Measurements from ENCODE around the gene PDLIM4. TPM values are rescaled to one million over a fixed set of nuclear protein-coding genes. Genes with fewer than 3 reads are reported as not detected.

Gene PDLIM4
- polyA plus RNA-seq, 2 of the 4 experiments (the other 2 are of a cell fraction) = 0.09 TPM; not detected in 1

GRCh38 chr5:132239776-132240175 lies 17.7 kb upstream of the PDLIM4 start (continued):
- no peak for TF ChIP-seq RCOR1 (IDR thresholded peaks at IDR 0.05; ENCODE audit: low read depth, low read length)
- TF ChIP-seq JUN (IDR thresholded peaks at IDR 0.05) = no peak
- no peak for TF ChIP-seq NR3C1 (IDR thresholded peaks at IDR 0.05)

DNA sequence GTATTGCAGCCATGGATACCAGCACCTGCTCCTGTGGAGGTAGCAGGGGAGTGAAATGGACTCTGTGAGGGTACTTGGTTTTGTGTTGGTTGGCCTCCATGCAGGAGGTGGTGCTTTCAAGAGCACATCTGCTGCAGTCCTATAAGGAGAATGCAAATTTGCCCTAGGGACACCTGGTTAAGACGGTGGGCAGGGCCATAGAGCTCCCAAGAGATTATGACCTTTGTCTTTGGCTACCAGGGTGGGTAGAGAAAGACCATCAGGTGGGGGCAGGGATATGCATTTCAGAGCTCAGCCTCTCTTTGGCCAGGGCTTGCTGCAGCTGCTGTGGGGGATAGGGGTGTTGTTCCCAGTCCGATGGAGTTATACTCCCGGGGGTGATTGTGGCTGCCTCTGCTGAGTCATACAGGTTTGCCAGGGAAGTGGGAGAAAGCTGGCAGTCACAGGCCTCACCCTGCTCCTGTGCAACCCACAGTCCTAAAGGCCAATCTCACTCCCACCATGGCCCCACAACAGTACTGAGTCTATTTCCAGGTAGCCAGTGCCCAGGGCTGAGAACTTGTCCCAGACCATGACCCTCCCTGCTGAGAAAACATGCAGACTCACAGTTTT lies 14.0 kb upstream of the PDLIM4 start:
- POLR2A ChIA-PET = no interaction called here
- no peak overlapping the region for H3K4me3 ChIP-seq
- no peak overlapping the region for H3K4me2 ChIP-seq
- H3K27ac ChIP-seq = no peak overlapping the region
- FAIRE-seq (no peak), ATAC-seq (no peak), DNase-seq (ENCODE audit: low read depth in 1 of 2, low spot score in 1 of 2) (no peak)
- TF ChIP-seq RNF2 (IDR thresholded peaks at IDR 0.05; ENCODE audit: borderline replicate concordance, low read depth) (no peak), PBX3 (IDR thresholded peaks at IDR 0.05) (no peak), ESRRA (IDR thresholded peaks at IDR 0.05; ENCODE audit: borderline replicate concordance, low read length) (no peak), KDM1A (IDR thresholded peaks at IDR 0.05; ENCODE audit: low read depth) (no peak), TFCP2L1 (CRISPR knock-in tag; IDR thresholded peaks at IDR 0.05) (no peak), MAFK (IDR thresholded peaks at IDR 0.05; ENCODE audit: partially characterized antibody) (no peak), HOXB5 (CRISPR knock-in tag; IDR thresholded peaks at IDR 0.05) (no peak), FOSL2 (IDR thresholded peaks at IDR 0.05) (no peak), FOSL2 (CRISPR knock-in tag; IDR thresholded peaks at IDR 0.05) (no peak), E2F6 (IDR thresholded peaks at IDR 0.05; ENCODE audit: borderline replicate concordance, low read depth) (no peak), SMC3 (IDR thresholded peaks at IDR 0.05) (no peak), JUN (IDR thresholded peaks at IDR 0.05) (no peak), NR3C1 (IDR thresholded peaks at IDR 0.05) (no peak), EHMT2 (IDR thresholded peaks at IDR 0.05; ENCODE audit: low read depth) (no peak), TP53 (CRISPR knock-in tag; IDR thresholded peaks at IDR 0.05) (no peak), BHLHE40 (IDR thresholded peaks at IDR 0.05; ENCODE audit: low read depth, low read length) (no peak), ATOH8 (CRISPR knock-in tag; IDR thresholded peaks at IDR 0.05; ENCODE audit: low read depth) (no peak), ZSCAN20 (CRISPR knock-in tag; IDR thresholded peaks at IDR 0.05) (no peak), POLR2A (IDR thresholded peaks at IDR 0.05; ENCODE audit: low read length) (no peak)
- TF ChIP-seq, protein P1, sequence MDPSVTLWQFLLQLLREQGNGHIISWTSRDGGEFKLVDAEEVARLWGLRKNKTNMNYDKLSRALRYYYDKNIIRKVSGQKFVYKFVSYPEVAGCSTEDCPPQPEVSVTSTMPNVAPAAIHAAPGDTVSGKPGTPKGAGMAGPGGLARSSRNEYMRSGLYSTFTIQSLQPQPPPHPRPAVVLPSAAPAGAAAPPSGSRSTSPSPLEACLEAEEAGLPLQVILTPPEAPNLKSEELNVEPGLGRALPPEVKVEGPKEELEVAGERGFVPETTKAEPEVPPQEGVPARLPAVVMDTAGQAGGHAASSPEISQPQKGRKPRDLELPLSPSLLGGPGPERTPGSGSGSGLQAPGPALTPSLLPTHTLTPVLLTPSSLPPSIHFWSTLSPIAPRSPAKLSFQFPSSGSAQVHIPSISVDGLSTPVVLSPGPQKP (IDR thresholded peaks at IDR 0.05; ENCODE audit: low read depth, low read length) = no peak
- TF ChIP-seq, protein P2, sequence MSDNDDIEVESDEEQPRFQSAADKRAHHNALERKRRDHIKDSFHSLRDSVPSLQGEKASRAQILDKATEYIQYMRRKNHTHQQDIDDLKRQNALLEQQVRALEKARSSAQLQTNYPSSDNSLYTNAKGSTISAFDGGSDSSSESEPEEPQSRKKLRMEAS (IDR thresholded peaks at IDR 0.05) = no peak
- 13% methylated on average over 3 of the region's 3 CpGs for WGBS (ENCODE audit: missing lambda C conversion rate)
- CTCF ChIA-PET = interaction anchor here (1.9 kb wide), 1 partner anchor 29 kb away, joined by 5 read pairs; no protein-coding TSS in a partner anchor
- peaks cover 44% of the 10 kb centered on the region for H3K9me3 ChIP-seq
- H3K4me1 ChIP-seq = no peaks in the 10 kb centered on the region

DNA sequence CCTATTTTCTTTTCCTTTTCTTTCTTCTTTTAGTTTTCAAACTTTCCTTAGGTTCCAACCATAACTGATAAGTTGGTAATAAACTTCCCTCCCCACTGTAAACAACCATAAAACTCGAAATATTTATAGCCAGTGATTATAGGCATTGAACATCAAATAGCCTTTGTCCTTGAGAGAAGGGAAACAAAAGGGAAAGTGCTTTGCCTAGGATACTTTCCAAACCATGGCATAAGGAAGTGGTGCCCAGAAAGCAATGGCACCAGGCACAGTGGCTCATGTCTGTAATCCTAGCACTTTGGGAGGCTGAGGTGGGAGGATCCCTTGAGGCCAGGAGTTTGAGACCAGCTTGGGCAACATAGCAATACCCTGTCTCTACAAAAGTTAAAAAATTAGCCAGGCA lies 11.9 kb upstream of the PDLIM4 start:
- TF ChIP-seq ESRRA (IDR thresholded peaks at IDR 0.05; ENCODE audit: borderline replicate concordance, low read length) (no peak), REST (IDR thresholded peaks at IDR 0.05) (no peak), MAZ (IDR thresholded peaks at IDR 0.05; ENCODE audit: borderline replicate concordance, low read depth, low read length) (no peak), RNF2 (IDR thresholded peaks at IDR 0.05; ENCODE audit: borderline replicate concordance, low read depth) (no peak), TFCP2L1 (CRISPR knock-in tag; IDR thresholded peaks at IDR 0.05) (no peak), POLR2A (IDR thresholded peaks at IDR 0.05; ENCODE audit: low read length) (no peak), NFE2L2 (conservative IDR thresholded peaks at IDR 0.05; ENCODE audit: low read length) (no peak)
- TF ChIP-seq, protein P2 (IDR thresholded peaks at IDR 0.05) = no peak
- TF ChIP-seq, protein P3, sequence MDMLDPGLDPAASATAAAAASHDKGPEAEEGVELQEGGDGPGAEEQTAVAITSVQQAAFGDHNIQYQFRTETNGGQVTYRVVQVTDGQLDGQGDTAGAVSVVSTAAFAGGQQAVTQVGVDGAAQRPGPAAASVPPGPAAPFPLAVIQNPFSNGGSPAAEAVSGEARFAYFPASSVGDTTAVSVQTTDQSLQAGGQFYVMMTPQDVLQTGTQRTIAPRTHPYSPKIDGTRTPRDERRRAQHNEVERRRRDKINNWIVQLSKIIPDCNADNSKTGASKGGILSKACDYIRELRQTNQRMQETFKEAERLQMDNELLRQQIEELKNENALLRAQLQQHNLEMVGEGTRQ (IDR thresholded peaks at IDR 0.05) = no peak
- no peak for FAIRE-seq
- ChIA-PET CTCF (interaction anchor here (1.2 kb wide), 1 partner anchor 18 kb away, joined by 3 read pairs; no protein-coding TSS in a partner anchor), POLR2A (no interaction called here)
- 10% methylated on average over 1 of the region's 1 CpG for WGBS (ENCODE audit: missing lambda C conversion rate)
- Histone ChIP-seq H3K9me3 (peaks cover 44% of the 10 kb centered on the region), H3K4me3 (no peak overlapping the region), H3K4me1 (no peaks in the 10 kb centered on the region), H3K27ac (no peak overlapping the region), H3K4me2 (no peak overlapping the region)
- no peak for DNase-seq (ENCODE audit: low read depth in 1 of 2, low spot score in 1 of 2)
- no peak for ATAC-seq

All from A549 (cell line).